OCI-LY1 (cell line): ENCODE data around the gene ODAD3.

Experiments used
- EZH2 ChIP-seq: fragments of 200-600 bp; sonication (generic), shearing (Covaris generic); IDR thresholded peaks from 2 replicates; pipeline ENCODE4 v1.8.0; 2017; ENCODE audit warnings: borderline replicate concordance, mixed run types, mild to moderate bottlenecking, antibody characterized with exemption, low read length, moderate library complexity, mixed read lengths
- TF ChIP-seq, protein P1 (sequence below): fragments of 200-600 bp; sonication (generic), shearing (Covaris generic); IDR thresholded peaks from 2 replicates; pipeline ENCODE4 v1.5.1; 2017; ENCODE audit warnings: mild to moderate bottlenecking, antibody characterized with exemption, low read length, moderate library complexity, mixed read lengths

DNA sequence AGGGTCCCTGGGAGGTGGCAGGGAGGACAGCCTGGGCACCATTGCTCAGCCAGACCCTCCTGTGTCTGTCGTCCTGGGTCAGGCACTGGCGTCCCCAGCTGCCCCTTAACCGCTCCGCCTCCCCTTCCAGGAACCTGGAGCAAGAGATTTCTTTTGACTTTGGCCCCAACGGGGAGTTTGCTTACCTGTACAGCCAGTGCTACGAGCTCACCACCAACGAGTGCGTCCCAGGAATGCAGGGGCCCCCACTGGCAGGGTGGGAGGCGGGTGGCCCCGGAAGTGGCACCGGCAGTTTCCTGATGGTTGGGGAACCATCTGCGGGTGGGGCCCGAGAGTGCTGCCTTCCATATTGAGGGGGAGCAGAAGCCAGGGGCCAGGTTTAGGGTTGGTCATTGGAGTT, 13.5 kb upstream of the ODAD3 start:
- TF ChIP-seq, protein P1, sequence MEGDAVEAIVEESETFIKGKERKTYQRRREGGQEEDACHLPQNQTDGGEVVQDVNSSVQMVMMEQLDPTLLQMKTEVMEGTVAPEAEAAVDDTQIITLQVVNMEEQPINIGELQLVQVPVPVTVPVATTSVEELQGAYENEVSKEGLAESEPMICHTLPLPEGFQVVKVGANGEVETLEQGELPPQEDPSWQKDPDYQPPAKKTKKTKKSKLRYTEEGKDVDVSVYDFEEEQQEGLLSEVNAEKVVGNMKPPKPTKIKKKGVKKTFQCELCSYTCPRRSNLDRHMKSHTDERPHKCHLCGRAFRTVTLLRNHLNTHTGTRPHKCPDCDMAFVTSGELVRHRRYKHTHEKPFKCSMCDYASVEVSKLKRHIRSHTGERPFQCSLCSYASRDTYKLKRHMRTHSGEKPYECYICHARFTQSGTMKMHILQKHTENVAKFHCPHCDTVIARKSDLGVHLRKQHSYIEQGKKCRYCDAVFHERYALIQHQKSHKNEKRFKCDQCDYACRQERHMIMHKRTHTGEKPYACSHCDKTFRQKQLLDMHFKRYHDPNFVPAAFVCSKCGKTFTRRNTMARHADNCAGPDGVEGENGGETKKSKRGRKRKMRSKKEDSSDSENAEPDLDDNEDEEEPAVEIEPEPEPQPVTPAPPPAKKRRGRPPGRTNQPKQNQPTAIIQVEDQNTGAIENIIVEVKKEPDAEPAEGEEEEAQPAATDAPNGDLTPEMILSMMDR, result no peak
- TF ChIP-seq EZH2, result no peak
